Measurements from ENCODE around the gene CACNA1A.

- TF ChIP-seq RCOR1 (IDR thresholded peaks at IDR 0.05; ENCODE audit: low read depth, low read length) (no peak), ZFP36 (IDR thresholded peaks at IDR 0.05; ENCODE audit: borderline replicate concordance, partially characterized antibody) (no peak), ZSCAN20 (CRISPR knock-in tag; IDR thresholded peaks at IDR 0.05) (no peak), MAFK (IDR thresholded peaks at IDR 0.05; ENCODE audit: partially characterized antibody) (no peak), EP300 (IDR thresholded peaks at IDR 0.05) (no peak), RAD21 (conservative IDR thresholded peaks at IDR 0.05 in 1 of 2, IDR thresholded peaks at IDR 0.05 in 1 of 2) (no peak), HDAC2 (IDR thresholded peaks at IDR 0.05) (no peak), SREBF2 (IDR thresholded peaks at IDR 0.05) (no peak), MYC (IDR thresholded peaks at IDR 0.05; ENCODE audit: borderline replicate concordance, low read length) (no peak)
- TF ChIP-seq, protein P1, sequence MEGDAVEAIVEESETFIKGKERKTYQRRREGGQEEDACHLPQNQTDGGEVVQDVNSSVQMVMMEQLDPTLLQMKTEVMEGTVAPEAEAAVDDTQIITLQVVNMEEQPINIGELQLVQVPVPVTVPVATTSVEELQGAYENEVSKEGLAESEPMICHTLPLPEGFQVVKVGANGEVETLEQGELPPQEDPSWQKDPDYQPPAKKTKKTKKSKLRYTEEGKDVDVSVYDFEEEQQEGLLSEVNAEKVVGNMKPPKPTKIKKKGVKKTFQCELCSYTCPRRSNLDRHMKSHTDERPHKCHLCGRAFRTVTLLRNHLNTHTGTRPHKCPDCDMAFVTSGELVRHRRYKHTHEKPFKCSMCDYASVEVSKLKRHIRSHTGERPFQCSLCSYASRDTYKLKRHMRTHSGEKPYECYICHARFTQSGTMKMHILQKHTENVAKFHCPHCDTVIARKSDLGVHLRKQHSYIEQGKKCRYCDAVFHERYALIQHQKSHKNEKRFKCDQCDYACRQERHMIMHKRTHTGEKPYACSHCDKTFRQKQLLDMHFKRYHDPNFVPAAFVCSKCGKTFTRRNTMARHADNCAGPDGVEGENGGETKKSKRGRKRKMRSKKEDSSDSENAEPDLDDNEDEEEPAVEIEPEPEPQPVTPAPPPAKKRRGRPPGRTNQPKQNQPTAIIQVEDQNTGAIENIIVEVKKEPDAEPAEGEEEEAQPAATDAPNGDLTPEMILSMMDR (IDR thresholded peaks at IDR 0.05) = no peak
- TF ChIP-seq, protein P2, sequence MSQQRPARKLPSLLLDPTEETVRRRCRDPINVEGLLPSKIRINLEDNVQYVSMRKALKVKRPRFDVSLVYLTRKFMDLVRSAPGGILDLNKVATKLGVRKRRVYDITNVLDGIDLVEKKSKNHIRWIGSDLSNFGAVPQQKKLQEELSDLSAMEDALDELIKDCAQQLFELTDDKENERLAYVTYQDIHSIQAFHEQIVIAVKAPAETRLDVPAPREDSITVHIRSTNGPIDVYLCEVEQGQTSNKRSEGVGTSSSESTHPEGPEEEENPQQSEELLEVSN (IDR thresholded peaks at IDR 0.05; ENCODE audit: borderline replicate concordance, low read depth) = no peak
- TF ChIP-seq, protein P3, sequence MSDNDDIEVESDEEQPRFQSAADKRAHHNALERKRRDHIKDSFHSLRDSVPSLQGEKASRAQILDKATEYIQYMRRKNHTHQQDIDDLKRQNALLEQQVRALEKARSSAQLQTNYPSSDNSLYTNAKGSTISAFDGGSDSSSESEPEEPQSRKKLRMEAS (IDR thresholded peaks at IDR 0.05) = no peak
Observed at GRCh38 chr19:13291913-13292312, 214.4 kb downstream of the CACNA1A start.
